ENCODE data around the gene MYCBPAP. TPM values are rescaled to one million over a fixed set of nuclear protein-coding genes. Genes with fewer than 3 reads are reported as not detected.

The MYCBPAP gene
- polyA plus RNA-seq, 3 donors: not detected

DNA sequence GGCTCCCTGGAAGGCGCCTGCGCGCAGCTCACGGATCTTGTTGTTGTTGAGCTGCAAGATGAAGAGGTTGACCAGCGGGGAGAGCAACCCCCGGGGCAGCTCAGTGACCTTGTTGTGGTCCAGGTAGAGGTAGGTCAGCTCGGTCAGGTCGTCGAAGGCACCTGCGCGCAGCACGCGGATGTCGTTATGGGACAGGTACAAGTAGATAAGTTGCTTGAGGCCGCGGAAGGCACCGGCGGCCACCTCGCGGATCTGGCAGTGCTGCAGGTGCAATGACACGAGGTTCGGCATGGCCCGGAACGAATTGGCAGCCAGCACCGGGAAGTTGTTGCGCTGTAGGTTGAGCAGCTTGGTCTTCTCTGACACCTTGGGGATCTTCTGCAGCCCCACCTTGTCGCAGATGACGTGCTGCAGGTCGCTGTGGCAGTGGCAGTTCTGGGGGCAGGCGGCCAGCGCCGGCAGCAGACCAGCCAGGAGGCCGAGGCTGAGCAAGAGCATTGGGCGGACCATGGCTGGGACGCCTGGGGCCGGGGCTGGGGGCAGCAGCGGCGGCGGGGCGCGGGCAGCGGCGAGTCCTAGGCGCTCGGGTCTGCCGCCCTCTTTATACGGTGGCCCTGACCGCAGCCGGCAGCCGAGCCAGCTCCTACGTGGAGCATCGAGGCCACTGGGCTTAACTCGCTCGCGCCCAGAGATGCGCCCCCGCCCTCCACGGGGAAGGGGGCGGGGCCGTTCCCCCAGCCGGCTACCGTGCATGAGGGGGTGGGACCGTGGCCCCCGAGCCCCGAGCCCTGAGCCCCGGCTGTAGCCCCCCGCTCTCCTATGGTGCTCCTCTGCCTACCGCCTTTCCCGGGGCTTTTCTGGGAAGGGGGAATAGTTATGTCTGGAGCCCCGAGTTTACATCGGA lies 39.7 kb upstream of the MYCBPAP start, which contains the start of gene CHAD:
CHAD (minus strand) TSS at position 577 of the 904 bp plus-strand sequence; CDS start at position 510, 67 bp downstream.
- peak within 1 kb of the TSS in 1 of 7 donors; percentile 14 for H3K27ac Mint-ChIP-seq
- H3K4me3 Mint-ChIP-seq: peak within 1 kb of the TSS in 1 of 2 donors; percentile 85
- peaks cover 10% of the 10 kb centered on the region for H3K4me1 Mint-ChIP-seq
- Histone ChIP-seq H4K20me1 (ENCODE audit: insufficient read depth, low read length) (no peaks in the 10 kb centered on the region), H3K4me2 (replicated peaks; ENCODE audit: extremely low read depth, low read length, poor library complexity, severe bottlenecking) (peak within 1 kb of the TSS; percentile 15), H3K79me2 (ENCODE audit: insufficient read depth, low read length) (no peaks in the 10 kb centered on the region), H3K36me3 (replicated peaks in 1 of 2; ENCODE audit: control insufficient read depth in 1 of 2, insufficient read depth in 2 of 2, low read length in 2 of 2) (no peaks in the 10 kb centered on the region), H2AFZ (ENCODE audit: insufficient read depth, low read depth, low read length, poor library complexity, severe bottlenecking) (no peak within 1 kb of the TSS), H3K4me3 (replicated peaks in 1 of 3; ENCODE audit: low read depth in 2 of 3, low read length in 3 of 3) (peak within 1 kb of the TSS in 1 of 3 experiments; percentile 17), H3K9me3 (replicated peaks in 1 of 2; ENCODE audit: control insufficient read depth in 1 of 2, insufficient read depth in 1 of 2, low read length in 2 of 2) (no peaks in the 10 kb centered on the region), H3K4me1 (ENCODE audit: control insufficient read depth in 1 of 2, insufficient read depth in 2 of 2, low read length in 2 of 2) (peaks cover 5 to 10% of the 10 kb centered on the region in 2 donors), H3K9ac (ENCODE audit: insufficient read depth, low read length, poor library complexity, severe bottlenecking) (peak within 1 kb of the TSS; percentile 21), H3K27ac (ENCODE audit: low read depth in 1 of 2, low read length in 2 of 2) (no peak within 1 kb of the TSS), H3K27me3 (ENCODE audit: control insufficient read depth in 2 of 2, insufficient read depth in 2 of 2, low read length in 2 of 2) (peaks cover 12 to 41% of the 10 kb centered on the region in 2 donors)
- intact Hi-C loops (cut with micrococcal nuclease): no loop called here
- 37% methylated on average over 57 of the region's 71 CpGs for WGBS (ENCODE audit: insufficient coverage)
- peaks cover 0 to 7% (median 2%) of the 10 kb centered on the region in 7 donors for H3K9me3 Mint-ChIP-seq
- H3K36me3 Mint-ChIP-seq: peaks cover 0 to 11% of the 10 kb centered on the region in 2 donors
- no peak for DNase-seq
- TF ChIP-seq, protein P1, sequence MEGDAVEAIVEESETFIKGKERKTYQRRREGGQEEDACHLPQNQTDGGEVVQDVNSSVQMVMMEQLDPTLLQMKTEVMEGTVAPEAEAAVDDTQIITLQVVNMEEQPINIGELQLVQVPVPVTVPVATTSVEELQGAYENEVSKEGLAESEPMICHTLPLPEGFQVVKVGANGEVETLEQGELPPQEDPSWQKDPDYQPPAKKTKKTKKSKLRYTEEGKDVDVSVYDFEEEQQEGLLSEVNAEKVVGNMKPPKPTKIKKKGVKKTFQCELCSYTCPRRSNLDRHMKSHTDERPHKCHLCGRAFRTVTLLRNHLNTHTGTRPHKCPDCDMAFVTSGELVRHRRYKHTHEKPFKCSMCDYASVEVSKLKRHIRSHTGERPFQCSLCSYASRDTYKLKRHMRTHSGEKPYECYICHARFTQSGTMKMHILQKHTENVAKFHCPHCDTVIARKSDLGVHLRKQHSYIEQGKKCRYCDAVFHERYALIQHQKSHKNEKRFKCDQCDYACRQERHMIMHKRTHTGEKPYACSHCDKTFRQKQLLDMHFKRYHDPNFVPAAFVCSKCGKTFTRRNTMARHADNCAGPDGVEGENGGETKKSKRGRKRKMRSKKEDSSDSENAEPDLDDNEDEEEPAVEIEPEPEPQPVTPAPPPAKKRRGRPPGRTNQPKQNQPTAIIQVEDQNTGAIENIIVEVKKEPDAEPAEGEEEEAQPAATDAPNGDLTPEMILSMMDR (IDR thresholded peaks at IDR 0.05): no peak
- peaks cover 38 to 46% (median 43%) of the 10 kb centered on the region in 3 donors for H3K27me3 Mint-ChIP-seq (ENCODE audit: low read depth in 3 of 3)

DNA sequence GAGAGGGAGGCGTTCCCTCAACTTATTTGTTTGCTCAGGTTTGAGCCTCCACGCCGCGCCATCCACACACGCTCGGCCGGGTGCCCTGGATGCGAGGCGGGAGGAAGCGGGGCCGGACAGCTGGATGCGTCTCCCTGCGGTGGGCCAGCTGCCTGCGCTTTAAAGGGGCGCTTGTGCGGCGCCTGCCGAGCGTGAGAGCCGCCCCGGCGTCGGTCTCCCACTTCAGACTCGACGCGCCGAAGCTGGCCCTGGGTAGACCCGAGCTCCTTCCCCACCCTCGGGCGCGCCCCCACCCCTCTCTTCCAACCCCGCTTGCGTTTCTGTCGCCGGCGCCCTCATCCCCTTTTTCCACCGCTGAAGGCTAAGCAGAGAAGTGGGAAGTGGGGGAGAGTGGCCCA lies 39.0 kb upstream of the MYCBPAP start:
- intact Hi-C loops (cut with micrococcal nuclease): no loop called here
- Mint-ChIP-seq H3K27me3 (ENCODE audit: low read depth in 3 of 3) (peaks cover 38 to 46% (median 43%) of the 10 kb centered on the region in 3 donors), H3K4me3 (peak overlapping the region in 1 of 2 donors; percentile 73), H3K4me1 (peaks cover 10% of the 10 kb centered on the region), H3K27ac (no peak overlapping the region), H3K36me3 (peaks cover 0 to 15% of the 10 kb centered on the region in 2 donors), H3K9me3 (peaks cover 0 to 7% (median 3%) of the 10 kb centered on the region in 7 donors)
- TF ChIP-seq, protein P1 (IDR thresholded peaks at IDR 0.05): no peak
- Histone ChIP-seq H4K20me1 (ENCODE audit: insufficient read depth, low read length) (no peaks in the 10 kb centered on the region), H3K27ac (ENCODE audit: low read depth in 1 of 2, low read length in 2 of 2) (no peak overlapping the region), H3K36me3 (replicated peaks in 1 of 2; ENCODE audit: control insufficient read depth in 1 of 2, insufficient read depth in 2 of 2, low read length in 2 of 2) (no peaks in the 10 kb centered on the region), H2AFZ (ENCODE audit: insufficient read depth, low read depth, low read length, poor library complexity, severe bottlenecking) (no peak overlapping the region), H3K4me3 (replicated peaks in 1 of 3; ENCODE audit: low read depth in 2 of 3, low read length in 3 of 3) (peak overlapping the region in 1 of 3 experiments; percentile 17), H3K79me2 (ENCODE audit: insufficient read depth, low read length) (no peaks in the 10 kb centered on the region), H3K4me2 (replicated peaks; ENCODE audit: extremely low read depth, low read length, poor library complexity, severe bottlenecking) (peak overlapping the region; percentile 15), H3K27me3 (ENCODE audit: control insufficient read depth in 2 of 2, insufficient read depth in 2 of 2, low read length in 2 of 2) (peaks cover 12 to 41% of the 10 kb centered on the region in 2 donors), H3K9ac (ENCODE audit: insufficient read depth, low read length, poor library complexity, severe bottlenecking) (peak overlapping the region; percentile 21), H3K9me3 (replicated peaks in 1 of 2; ENCODE audit: control insufficient read depth in 1 of 2, insufficient read depth in 1 of 2, low read length in 2 of 2) (no peaks in the 10 kb centered on the region), H3K4me1 (ENCODE audit: control insufficient read depth in 1 of 2, insufficient read depth in 2 of 2, low read length in 2 of 2) (peaks cover 5 to 10% of the 10 kb centered on the region in 2 donors)
- DNase-seq: no peak
- 2% methylated on average over 27 of the region's 37 CpGs for WGBS (ENCODE audit: insufficient coverage)
